ENCODE results near the gene RPUSD1. TPM values are rescaled to one million over a fixed set of nuclear protein-coding genes. Genes with fewer than 3 reads are reported as not detected.
"Not testable (repeated sequence)": the region's sequence is repeated elsewhere in the genome, so short reads cannot be mapped to it uniquely, and the experiment has no call there.

The RPUSD1 gene
- total RNA-seq, 4 donors from 2014 or later, result 5.9 to 80.0 (median 16.7) TPM

- H3K36me3 ChIP-seq, result no peaks in the 10 kb centered on the region
- H3K9me3 ChIP-seq, result no peaks in the 10 kb centered on the region
- H3K4me1 ChIP-seq, result peaks cover 0 to 11% of the 10 kb centered on the region in 2 donors
- no peak for DNase-seq
- H3K27me3 ChIP-seq, result peaks cover 0 to 10% of the 10 kb centered on the region in 2 donors
- H3K27ac ChIP-seq, result no peak overlapping the region
- no peak for TF ChIP-seq POLR2A (IDR thresholded peaks at IDR 0.05)
- TF ChIP-seq CTCF (IDR thresholded peaks at IDR 0.05), result no peak
- no peak overlapping the region for H3K4me3 ChIP-seq
- intact Hi-C loops (cut with DNase I; ENCODE audit: low total_unique reads), result no loop called here
Measured at GRCh38 chr16:822909-823297, 34.7 kb upstream of the RPUSD1 start.

GRCh38 chr16:822174-822908, 34.2 kb upstream of the RPUSD1 start:
- no peak for DNase-seq
- Histone ChIP-seq H3K9me3 (no peaks in the 10 kb centered on the region), H3K27ac (no peak overlapping the region), H3K4me3 (no peak overlapping the region), H3K27me3 (peaks cover 0 to 11% of the 10 kb centered on the region in 2 donors), H3K36me3 (no peaks in the 10 kb centered on the region), H3K4me1 (peaks cover 0 to 11% of the 10 kb centered on the region in 2 donors)
- TF ChIP-seq POLR2A (IDR thresholded peaks at IDR 0.05) (no peak), CTCF (IDR thresholded peaks at IDR 0.05) (no peak)
- intact Hi-C loops (cut with DNase I; ENCODE audit: low total_unique reads), result no loop called here

GRCh38 chr16:821751-822150, 33.6 kb upstream of the RPUSD1 start:
- Histone ChIP-seq H3K27ac (no peak overlapping the region), H3K4me1 (peaks cover 0 to 11% of the 10 kb centered on the region in 2 donors)

GRCh38 chr16:820748-821147, 32.6 kb upstream of the RPUSD1 start:
- DNase-seq, result no peak
- Histone ChIP-seq H3K27me3 (peaks cover 0 to 18% of the 10 kb centered on the region in 2 donors), H3K36me3 (no peaks in the 10 kb centered on the region), H3K9me3 (no peaks in the 10 kb centered on the region), H3K4me3 (no peak overlapping the region), H3K4me1 (peaks cover 0 to 11% of the 10 kb centered on the region in 2 donors), H3K27ac (no peak overlapping the region)
- TF ChIP-seq CTCF (IDR thresholded peaks at IDR 0.05) (no peak), POLR2A (IDR thresholded peaks at IDR 0.05) (no peak)
- intact Hi-C loops (cut with DNase I; ENCODE audit: low total_unique reads), result no loop called here

More at GRCh38 chr16:821751-822150, 33.6 kb upstream of the RPUSD1 start:
- DNase-seq, result no peak
- TF ChIP-seq CTCF (IDR thresholded peaks at IDR 0.05) (no peak), POLR2A (IDR thresholded peaks at IDR 0.05) (no peak)
- peaks cover 0 to 17% of the 10 kb centered on the region in 2 donors for H3K27me3 ChIP-seq
- H3K9me3 ChIP-seq, result no peaks in the 10 kb centered on the region
- no peak overlapping the region for H3K4me3 ChIP-seq
- no peaks in the 10 kb centered on the region for H3K36me3 ChIP-seq
- intact Hi-C loops (cut with DNase I; ENCODE audit: low total_unique reads), result no loop called here

GRCh38 chr16:820044-820408, 31.8 kb upstream of the RPUSD1 start:
- H3K27ac ChIP-seq; DNase-seq; H3K36me3 ChIP-seq; H3K9me3 ChIP-seq; intact Hi-C loops (cut with DNase I; ENCODE audit: low total_unique reads); H3K4me1 ChIP-seq; H3K4me3 ChIP-seq: not testable (repeated sequence)
- H3K27me3 ChIP-seq, result peaks cover 0 to 18% of the 10 kb centered on the region in 2 donors

All from uterus (tissue), 4 donors.